HCT116 (cell line): ENCODE results near the gene ACLY. TPM values are rescaled to one million over a fixed set of nuclear protein-coding genes. Genes with fewer than 3 reads are reported as not detected.

Experiments
- ATAC-seq: fragments of 200-7000 bp; cut with Tn5 transposase; 2 replicates; pipeline ENCODE4 v1.9.1; 2020; ENCODE audit warnings: mild to moderate bottlenecking, moderate library complexity
- BruUV-seq: library from RNA; stranded (reverse); fragments of 400-500 nt; replicated peaks from 2 replicates; lab custom pipeline; 2021; lab: Mats Ljungman, UMichigan
- CTCF ChIA-PET: fragments of 300-600 bp; sonication (Branson Sonifier 250); formaldehyde crosslinking; loops from one replicate; lab custom pipeline; 2021; ENCODE audit warnings: antibody characterized with exemption; lab: Charles Lee
- POLR2A ChIA-PET: fragments of 300-600, 350-600 bp; sonication (Branson Sonifier 250); formaldehyde crosslinking; loops from one replicate; lab custom pipeline; 2021; ENCODE audit warnings: antibody characterized with exemption; lab: Charles Lee
- RAD21 ChIA-PET, 2 experiments: fragments of 300-600 bp; sonication (Branson Sonifier 250); formaldehyde crosslinking; loops; one replicate each; lab custom pipeline; 2023; ENCODE audit warnings: low total read pairs in 2 of 2; ENCODE audit not compliant: uncharacterized antibody in 2 of 2, unreplicated experiment in 2 of 2, low non-redundant PET in 1 of 2; lab: Charles Lee
- DNase-seq: peaks from one replicate; pipeline ENCODE4 v3.0.0-alpha.2; 2010; ENCODE audit warnings: low read depth, low spot score
- H2AFZ ChIP-seq: fragments of 200-600 bp; shearing (Covaris generic), sonication (generic); 2 replicates; pipeline ENCODE4 v1.6.1; 2017; ENCODE audit warnings: low read depth, mixed run types, mixed read lengths, antibody characterized with exemption, low read length; ENCODE audit not compliant: poor library complexity, severe bottlenecking
- H3K27ac ChIP-seq: 2 replicates; pipeline ENCODE4 v1.5.1; 2012; ENCODE audit warnings: low read depth, low read length
- H3K27me3 ChIP-seq: fragments of 200-600 bp; sonication (generic); 2 replicates; pipeline ENCODE4 v1.6.1; 2016; ENCODE audit warnings: mixed run types, low read length, mixed read lengths; ENCODE audit not compliant: insufficient read depth
- H3K36me3 ChIP-seq, 2 experiments: fragments of 200-500 bp in 1 of 2; fragments of 200-600 bp in 1 of 2; sonication (Bioruptor generic) in 1 of 2; sonication (generic) in 1 of 2; 2 replicates each; pipeline versions ENCODE4 v1.5.1 to v1.6.1; 2014 to 2016; ENCODE audit warnings: low read length in 2 of 2, inconsistent platforms in 1 of 2, mixed read lengths in 1 of 2, mixed run types in 1 of 2; ENCODE audit not compliant: insufficient read depth in 2 of 2, control insufficient read depth in 1 of 2
- H3K4me1 ChIP-seq, 2 experiments: fragments of 200-600 bp in 1 of 2; sonication (generic) in 1 of 2; 2 replicates each; pipeline versions ENCODE4 v1.5.1 to v1.6.1; 2012 to 2017; ENCODE audit warnings: low read length in 2 of 2, inconsistent platforms in 1 of 2, mild to moderate bottlenecking in 1 of 2, mixed read lengths in 1 of 2, mixed run types in 1 of 2, moderate library complexity in 1 of 2; ENCODE audit not compliant: insufficient read depth in 2 of 2, control insufficient read depth in 1 of 2
- H3K4me2 ChIP-seq: fragments of 200-600 bp; sonication (generic); 2 replicates; pipeline ENCODE4 v1.6.1; 2017; ENCODE audit warnings: mixed run types, low read length, mixed read lengths
- H3K4me3 ChIP-seq, 2 experiments: fragments of 200-600 bp in 1 of 2; sonication (generic) in 1 of 2; replicated peaks in 1 of 2; 2 replicates each; pipeline ENCODE4 v1.5.1; 2011 to 2016; ENCODE audit warnings: low read length in 2 of 2, control low read depth in 1 of 2, low read depth in 1 of 2, mild to moderate bottlenecking in 1 of 2, mixed read lengths in 1 of 2, mixed run types in 1 of 2
- H3K79me2 ChIP-seq: fragments of 200-600 bp; sonication (generic); 2 replicates; pipeline ENCODE4 v1.6.1; 2017; ENCODE audit warnings: mild to moderate bottlenecking, mixed run types, low read length, moderate library complexity, mixed read lengths; ENCODE audit not compliant: insufficient read depth
- H3K9ac ChIP-seq: fragments of 200-600 bp; sonication (generic); 2 replicates; pipeline ENCODE4 v1.6.1; 2016; ENCODE audit warnings: low read length, mixed read lengths
- H3K9me2 ChIP-seq: fragments of 200-600 bp; sonication (generic), shearing (Covaris generic); 2 replicates; pipeline ENCODE4 v1.6.1; 2017; ENCODE audit warnings: mixed run types, mild to moderate bottlenecking, moderate library complexity; ENCODE audit not compliant: insufficient read depth
- H3K9me3 ChIP-seq, 2 experiments: fragments of 200-500 bp in 1 of 2; fragments of 200-600 bp in 1 of 2; sonication (Bioruptor generic) in 1 of 2; sonication (generic) in 1 of 2; 2 replicates each; pipeline ENCODE4 v1.6.1; 2014 to 2017; ENCODE audit warnings: low read length in 2 of 2, mixed read lengths in 2 of 2, inconsistent platforms in 1 of 2, low read depth in 1 of 2, mild to moderate bottlenecking in 1 of 2, mixed run types in 1 of 2, moderate library complexity in 1 of 2; ENCODE audit not compliant: control insufficient read depth in 1 of 2, insufficient read depth in 1 of 2
- H4K20me1 ChIP-seq: fragments of 200-600 bp; sonication (generic), shearing (Covaris generic); 2 replicates; pipeline ENCODE4 v1.6.1; 2017; ENCODE audit warnings: mixed run types, mild to moderate bottlenecking, moderate library complexity; ENCODE audit not compliant: insufficient read depth
- CTCF ChIP-seq, 3 experiments: fragments of 200-600 bp in 1 of 3; sonication (generic) in 1 of 3; IDR thresholded peaks in 2 of 3; conservative IDR thresholded peaks in 1 of 3; 2 replicates each; pipeline ENCODE4 v1.5.1; 2012 to 2017; ENCODE audit warnings: low read depth in 2 of 3, low read length in 2 of 3, antibody characterized with exemption in 1 of 3, borderline replicate concordance in 1 of 3, control low read depth in 1 of 3, mild to moderate bottlenecking in 1 of 3, mixed read lengths in 1 of 3, mixed run types in 1 of 3, moderate library complexity in 1 of 3; ENCODE audit not compliant: insufficient read depth in 1 of 3
- REST ChIP-seq: IDR thresholded peaks from 2 replicates; pipeline ENCODE4 v1.6.1; 2012; ENCODE audit warnings: low read depth
- ZFX ChIP-seq: fragments of 450-650 bp; IDR thresholded peaks from 2 replicates; pipeline ENCODE4 v1.6.1; 2017
- intact Hi-C: fragments of 100-400 bp; cut with micrococcal nuclease; formaldehyde crosslinking; loops from 2 replicates; pipeline ENCODE4 v1.10.0; 2022
- total RNA-seq: library from RNA; stranded (reverse); gene quantifications from one replicate; pipeline ENCODE4 v1.2.1, GENCODE V29; 2021; ENCODE audit not compliant: unreplicated experiment

Gene ACLY
- total RNA-seq, 1 experiment from 2014 or later = 222 TPM

GRCh38 chr17:41967141-41967920, 48.6 kb upstream of the ACLY start:
- BruUV-seq = no TSS peak
- peaks cover 7 to 22% of the 10 kb centered on the region in 2 experiments for H3K4me1 ChIP-seq
- CTCF ChIA-PET = interaction anchor here (1.3 to 3.0 kb wide), 3 partner anchors 52 to 134 kb away, joined by 4 to 15 read pairs (median 12); partner anchors contain the start of genes DNAJC7 and NKIRAS2

More at GRCh38 chr17:41967141-41967920, 48.6 kb upstream of the ACLY start:
- Histone ChIP-seq H3K27me3 (no peaks in the 10 kb centered on the region), H4K20me1 (no peaks in the 10 kb centered on the region), H3K4me2 (peak overlapping the region; percentile 82), H3K9ac (peak overlapping the region; percentile 83), H3K27ac (peak overlapping the region; percentile 73), H2AFZ (no peak overlapping the region), H3K9me2 (no peaks in the 10 kb centered on the region), H3K4me3 (peak overlapping the region; percentile 54 to 77), H3K36me3 (peaks cover 10 to 23% of the 10 kb centered on the region in 2 experiments; a peak in 2 of 4 replicates), H3K9me3 (no peaks in the 10 kb centered on the region), H3K79me2 (peaks cover 21% of the 10 kb centered on the region)
- ChIA-PET RAD21 (no interaction called here), POLR2A (interaction anchor here (1.6 to 3.0 kb wide), 2 partner anchors 12 to 51 kb away, joined by 3 to 17 read pairs; partner anchors contain the start of gene DNAJC7)
- ATAC-seq (peak; percentile 0; the same call in 1 of the 2 replicates), DNase-seq (peak; percentile 4)
- TF ChIP-seq ZFX = peak; percentile 55; the same call in 1 of the 2 replicates
- no peak for TF ChIP-seq REST
- TF ChIP-seq CTCF (IDR thresholded peaks at IDR 0.05 in 2 of 3, conservative IDR thresholded peaks at IDR 0.05 in 1 of 3; ENCODE audit: borderline replicate concordance in 1 of 3, insufficient read depth in 1 of 3, low read depth in 2 of 3, low read length in 2 of 3) = no peak
- intact Hi-C loops = loop anchor here (5.0 kb wide), 1 partner anchor 50 kb away; the partner anchor contains the start of gene DNAJC7
